Lower lobe of right lung (tissue), 2 donors: ENCODE measurements around the gene IL33. TPM values are rescaled to one million over a fixed set of nuclear protein-coding genes. Genes with fewer than 3 reads are reported as not detected.

Experiments used
- ATAC-seq, 2 donors: fragments of 200-7000 bp; cut with Tn5 transposase; one replicate each; pipeline ENCODE4 v1.9.1; 2020 to 2022; ENCODE audit warnings: mild to moderate bottlenecking in 2 of 2, moderate library complexity in 2 of 2
- DNase-seq: peaks from one replicate; pipeline ENCODE4 v3.0.0-alpha.2; 2020
- H3K27ac ChIP-seq: fragments of 200-600 bp; one replicate; pipeline ENCODE4 v1.8.0; 2022
- H3K27me3 ChIP-seq: fragments of 200-600 bp; one replicate; pipeline ENCODE4 v1.8.0; 2022; ENCODE audit warnings: low read depth
- H3K36me3 ChIP-seq: fragments of 200-600 bp; one replicate; pipeline ENCODE4 v1.8.0; 2022; ENCODE audit warnings: mild to moderate bottlenecking
- H3K4me1 ChIP-seq: fragments of 200-600 bp; one replicate; pipeline ENCODE4 v1.8.0; 2022
- H3K4me3 ChIP-seq: fragments of 200-600 bp; one replicate; pipeline ENCODE4 v1.8.0; 2022; ENCODE audit warnings: mild to moderate bottlenecking
- H3K9me3 ChIP-seq: fragments of 200-600 bp; one replicate; pipeline ENCODE4 v1.8.0; 2022
- intact Hi-C: fragments of 100-400 bp; cut with DNase I; formaldehyde crosslinking; loops from one replicate; pipeline ENCODE4 v1.11.0; 2022
- total RNA-seq: library from RNA; stranded (reverse); fragmentation: NEBNext Ultra II Directional; extraction: Animal tissue kit (Norgen Biotek cat#: 25700); gene quantifications from one replicate; pipeline ENCODE4 v1.2.1, GENCODE V29; 2021
- TF ChIP-seq, protein P1 (sequence below): fragments of 200-600 bp; IDR thresholded peaks from one replicate; pipeline ENCODE4 v1.8.0; 2022; ENCODE audit warnings: antibody characterized with exemption, mild to moderate bottlenecking
- donor health status: DM: no; HTN: yes; CAD: no; lungs with severe emphysema.

Gene IL33
- total RNA-seq, 1 donor from 2014 or later = 47.8 TPM

DNA sequence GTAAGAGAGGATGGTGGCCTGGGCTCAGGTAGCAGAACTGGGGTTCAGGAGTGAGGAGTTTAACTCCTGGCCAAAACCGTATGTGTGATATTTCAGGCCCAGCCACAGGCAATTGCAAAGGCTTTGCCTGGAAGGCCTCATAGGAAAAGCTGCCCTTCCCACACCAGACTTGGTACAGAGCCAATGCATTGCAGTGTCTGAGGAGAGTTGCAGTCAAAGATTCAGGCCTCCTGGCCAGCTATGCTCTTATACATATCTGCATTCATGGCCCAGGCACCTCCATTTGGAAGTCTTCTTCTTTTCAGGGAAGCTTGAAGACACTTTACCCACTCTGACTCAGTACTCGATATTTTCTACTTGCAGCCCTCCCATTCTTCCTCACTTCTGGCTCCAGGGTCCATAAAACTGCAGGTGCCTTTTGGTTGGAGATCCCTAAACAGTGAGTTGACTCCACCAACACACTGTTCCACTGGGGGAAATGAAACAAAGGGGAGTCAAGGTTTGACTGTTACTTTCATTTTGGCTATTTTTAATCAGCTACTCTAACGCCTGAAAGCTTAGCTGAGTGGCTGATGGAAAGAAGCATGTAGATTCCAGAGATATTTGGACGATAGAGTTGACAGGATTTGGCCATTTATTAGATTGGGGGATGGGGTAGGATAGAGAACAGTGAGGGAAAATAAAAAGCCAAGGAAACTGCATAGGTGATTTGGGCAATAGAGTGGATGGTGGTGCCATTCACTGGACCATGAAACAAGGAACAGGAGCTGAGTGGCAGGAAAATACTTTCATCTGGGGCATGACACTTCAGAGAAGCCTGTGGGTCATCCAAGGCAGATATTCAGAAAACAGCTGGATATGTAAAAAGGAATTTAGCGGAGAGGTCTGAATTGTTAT lies 30.6 kb upstream of the IL33 start:
- DNase-seq = no peak
- no peak for ATAC-seq
- TF ChIP-seq, protein P1, sequence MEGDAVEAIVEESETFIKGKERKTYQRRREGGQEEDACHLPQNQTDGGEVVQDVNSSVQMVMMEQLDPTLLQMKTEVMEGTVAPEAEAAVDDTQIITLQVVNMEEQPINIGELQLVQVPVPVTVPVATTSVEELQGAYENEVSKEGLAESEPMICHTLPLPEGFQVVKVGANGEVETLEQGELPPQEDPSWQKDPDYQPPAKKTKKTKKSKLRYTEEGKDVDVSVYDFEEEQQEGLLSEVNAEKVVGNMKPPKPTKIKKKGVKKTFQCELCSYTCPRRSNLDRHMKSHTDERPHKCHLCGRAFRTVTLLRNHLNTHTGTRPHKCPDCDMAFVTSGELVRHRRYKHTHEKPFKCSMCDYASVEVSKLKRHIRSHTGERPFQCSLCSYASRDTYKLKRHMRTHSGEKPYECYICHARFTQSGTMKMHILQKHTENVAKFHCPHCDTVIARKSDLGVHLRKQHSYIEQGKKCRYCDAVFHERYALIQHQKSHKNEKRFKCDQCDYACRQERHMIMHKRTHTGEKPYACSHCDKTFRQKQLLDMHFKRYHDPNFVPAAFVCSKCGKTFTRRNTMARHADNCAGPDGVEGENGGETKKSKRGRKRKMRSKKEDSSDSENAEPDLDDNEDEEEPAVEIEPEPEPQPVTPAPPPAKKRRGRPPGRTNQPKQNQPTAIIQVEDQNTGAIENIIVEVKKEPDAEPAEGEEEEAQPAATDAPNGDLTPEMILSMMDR = no peak
- Histone ChIP-seq H3K27ac (no peak overlapping the region), H3K36me3 (no peaks in the 10 kb centered on the region), H3K27me3 (no peaks in the 10 kb centered on the region), H3K4me1 (peaks cover 15% of the 10 kb centered on the region), H3K9me3 (no peaks in the 10 kb centered on the region), H3K4me3 (no peak overlapping the region)
- intact Hi-C loops = no loop called here

DNA sequence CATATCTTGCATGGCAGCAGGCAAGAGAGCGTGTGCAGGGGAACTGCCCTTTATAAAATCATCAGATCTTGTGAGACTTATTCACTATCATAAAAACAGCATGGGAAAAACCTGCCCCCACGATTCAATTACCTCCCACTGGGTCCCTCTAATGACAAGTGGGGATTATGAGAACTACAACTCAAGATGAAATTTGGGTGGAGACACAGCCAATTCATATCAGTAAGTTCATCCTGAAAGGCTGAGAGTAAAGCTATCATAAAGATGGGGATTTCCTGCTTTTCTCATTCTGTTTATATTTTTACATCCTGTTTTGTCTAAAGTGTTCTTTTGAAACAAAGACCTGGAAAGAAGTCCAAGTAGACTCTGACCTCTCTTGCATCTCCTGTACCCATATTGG lies 28.9 kb upstream of the IL33 start:
- intact Hi-C loops = no loop called here
- TF ChIP-seq, protein P1 = no peak
- DNase-seq (no peak), ATAC-seq (no peak)
- Histone ChIP-seq H3K27ac (no peak overlapping the region), H3K36me3 (no peaks in the 10 kb centered on the region), H3K4me3 (no peak overlapping the region), H3K9me3 (no peaks in the 10 kb centered on the region), H3K4me1 (peaks cover 15% of the 10 kb centered on the region), H3K27me3 (no peaks in the 10 kb centered on the region)

GRCh38 chr9:6187272-6187671 lies 28.3 kb upstream of the IL33 start:
- intact Hi-C loops = no loop called here
- H3K36me3 ChIP-seq = no peaks in the 10 kb centered on the region
- DNase-seq = no peak

DNA sequence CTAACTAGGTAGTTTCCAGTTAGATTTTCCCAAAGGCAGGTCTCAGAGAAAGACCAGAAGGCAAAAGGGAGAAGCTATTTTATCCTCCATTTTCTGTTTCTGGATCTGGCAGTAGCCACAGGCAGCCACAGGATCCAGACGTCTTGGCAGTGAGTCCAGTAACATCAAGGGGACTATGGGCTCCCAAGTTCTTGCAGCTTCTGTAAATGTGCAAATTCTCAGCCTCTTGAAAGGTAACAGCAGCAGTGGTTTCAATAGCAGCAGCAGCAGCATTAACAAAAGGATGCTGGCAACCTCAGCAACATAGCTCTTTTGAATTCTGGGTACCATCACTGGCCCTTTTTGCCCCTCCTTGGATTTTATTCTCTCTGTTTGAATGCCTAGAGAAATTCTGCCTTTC lies 27.1 kb upstream of the IL33 start:
- H3K9me3 ChIP-seq = no peaks in the 10 kb centered on the region
- ATAC-seq = no peak
- intact Hi-C loops = no loop called here
- no peaks in the 10 kb centered on the region for H3K36me3 ChIP-seq
- DNase-seq = no peak
- H3K4me1 ChIP-seq = peaks cover 15% of the 10 kb centered on the region
- H3K4me3 ChIP-seq = no peak overlapping the region
- H3K27ac ChIP-seq = no peak overlapping the region
- no peaks in the 10 kb centered on the region for H3K27me3 ChIP-seq
- TF ChIP-seq, protein P1 = no peak

More at GRCh38 chr9:6187272-6187671, 28.3 kb upstream of the IL33 start:
- TF ChIP-seq, protein P1 = no peak
- Histone ChIP-seq H3K4me1 (peaks cover 15% of the 10 kb centered on the region), H3K27me3 (no peaks in the 10 kb centered on the region), H3K9me3 (no peaks in the 10 kb centered on the region), H3K4me3 (no peak overlapping the region), H3K27ac (no peak overlapping the region)
- no peak for ATAC-seq

- intact Hi-C loops = no loop called here
- DNase-seq (no peak), ATAC-seq (no peak)
- Histone ChIP-seq H3K9me3 (no peaks in the 10 kb centered on the region), H3K36me3 (no peaks in the 10 kb centered on the region), H3K27ac (no peak overlapping the region), H3K27me3 (no peaks in the 10 kb centered on the region), H3K4me1 (peaks cover 15% of the 10 kb centered on the region), H3K4me3 (no peak overlapping the region)
- TF ChIP-seq, protein P1 = no peak
Observed at GRCh38 chr9:6188906-6189305, 26.7 kb upstream of the IL33 start.
